NCI-H2196 (cell line): Measurements from ENCODE around the gene AHNAK.
"Not testable (repeated sequence)": the region's sequence is repeated elsewhere in the genome, so short reads cannot be mapped to it uniquely, and the experiment has no call there.

Experiments
- DNase-seq: peaks from one replicate; lab custom pipeline; 2025; ENCODE audit not compliant: unreplicated experiment; lab: John Stamatoyannopoulos, UW

AHNAK gene

GRCh38 chr11:62573592-62574362 lies 27.2 kb upstream of the AHNAK start, which contains the start of gene EEF1G:
Gene EEF1G, minus strand, starts transcription at chr11:62573891. Its CDS starts 49 bp downstream, at chr11:62573842.
- peak; percentile 99 for DNase-seq

DNA sequence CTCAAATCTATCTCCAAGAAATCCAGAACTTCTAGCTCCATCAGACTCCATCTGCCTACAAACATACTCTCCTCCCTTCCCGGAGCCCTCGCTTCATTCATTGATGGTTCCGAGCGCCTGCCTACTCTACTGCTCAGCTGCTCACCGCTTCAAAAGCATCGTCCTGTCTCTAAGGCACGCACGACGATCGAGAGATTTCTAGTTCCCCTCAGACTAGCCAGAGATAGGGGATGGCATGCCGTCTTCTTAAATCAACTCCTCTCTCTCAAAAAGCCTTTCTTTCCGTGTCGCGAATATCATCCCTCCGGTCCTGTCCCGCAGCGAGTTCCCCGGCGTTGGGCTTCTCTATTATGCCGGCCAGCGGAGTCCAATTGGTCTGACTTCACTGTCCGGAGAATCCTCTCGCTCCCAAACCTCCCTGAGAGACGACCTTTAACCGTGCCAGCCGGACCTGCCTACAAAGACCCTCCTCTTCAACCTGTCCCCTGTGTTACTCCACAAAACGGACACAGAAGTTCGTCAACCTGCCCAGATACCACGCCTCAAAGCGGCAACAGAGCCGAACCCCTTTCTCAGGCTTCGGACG lies 26.5 kb upstream of the AHNAK start:
- DNase-seq: no peak

DNA sequence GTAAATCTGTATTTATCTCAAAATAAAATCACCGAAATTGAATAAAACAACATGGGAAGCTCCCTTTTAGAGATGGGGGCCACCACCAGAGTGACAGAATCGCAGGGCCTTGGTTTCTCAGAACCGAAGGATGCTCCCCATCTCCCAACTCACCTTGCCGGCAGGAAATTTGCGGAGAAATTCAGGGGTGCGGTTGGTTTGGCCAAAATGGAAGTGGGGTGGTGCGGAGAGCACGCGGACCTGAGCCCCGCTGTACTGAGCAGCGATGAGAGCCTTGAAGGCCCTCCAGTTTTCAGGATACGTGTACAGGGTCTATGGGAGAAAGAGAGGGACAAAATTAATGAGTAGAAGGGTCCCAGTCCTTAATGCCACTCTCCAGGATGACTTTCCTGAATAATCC lies 25.8 kb upstream of the AHNAK start:
- DNase-seq: no peak

- not testable (repeated sequence) for DNase-seq
Measured at GRCh38 chr11:62571493-62571892, 24.9 kb upstream of the AHNAK start.

- not testable (repeated sequence) for DNase-seq
Measured at GRCh38 chr11:62570903-62571302, 24.3 kb upstream of the AHNAK start.

DNA sequence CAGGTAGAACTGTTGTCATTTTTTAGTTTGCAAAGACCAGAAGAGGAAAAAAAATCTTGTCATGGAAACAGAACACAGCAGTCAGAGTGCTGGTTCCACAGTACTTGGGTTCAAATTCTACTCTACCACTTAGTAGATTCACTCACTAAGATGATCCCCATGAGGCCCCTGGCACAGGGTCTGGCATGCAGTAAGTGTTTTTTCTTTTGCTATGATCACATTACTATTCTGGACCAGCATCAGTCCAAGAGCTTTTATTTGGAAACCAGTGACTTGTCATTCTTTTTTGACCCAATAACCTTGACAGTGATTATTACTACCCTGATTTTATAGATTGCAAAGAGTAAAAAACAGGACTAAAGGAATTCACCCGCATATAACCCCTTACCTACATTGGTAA lies 23.0 kb upstream of the AHNAK start:
- DNase-seq: no peak

DNA sequence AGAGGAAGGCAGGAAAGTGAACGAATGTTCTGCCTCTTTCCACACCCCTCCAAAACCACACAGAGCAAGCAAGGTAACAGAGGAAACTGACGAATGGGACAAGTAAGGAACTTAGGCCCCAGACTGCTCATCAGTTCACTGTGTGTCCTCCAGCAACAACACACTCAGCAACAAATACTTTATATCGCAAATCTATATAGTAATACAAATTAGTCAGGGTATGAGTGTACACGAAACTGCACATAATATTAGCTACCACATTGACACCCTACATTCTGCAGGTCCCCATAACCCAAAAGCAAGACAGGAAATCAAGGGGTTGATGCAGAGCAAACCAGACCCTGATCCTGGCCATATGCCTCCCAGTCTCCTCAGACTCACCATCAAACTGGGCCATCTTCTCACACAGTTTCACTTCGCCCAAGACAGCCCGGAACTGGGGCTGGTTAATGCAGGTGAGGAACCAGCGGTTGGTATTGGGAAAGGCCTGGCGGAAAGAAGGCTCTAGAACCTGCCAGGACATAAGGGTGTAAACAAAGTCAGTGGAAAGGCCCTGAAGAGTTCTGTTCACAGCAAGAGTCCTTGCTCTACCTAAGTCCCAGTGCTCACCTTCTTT lies 20.5 kb upstream of the AHNAK start:
- no peak for DNase-seq

- no peak for DNase-seq
Measured at GRCh38 chr11:62566247-62566646, 19.6 kb upstream of the AHNAK start.

DNA sequence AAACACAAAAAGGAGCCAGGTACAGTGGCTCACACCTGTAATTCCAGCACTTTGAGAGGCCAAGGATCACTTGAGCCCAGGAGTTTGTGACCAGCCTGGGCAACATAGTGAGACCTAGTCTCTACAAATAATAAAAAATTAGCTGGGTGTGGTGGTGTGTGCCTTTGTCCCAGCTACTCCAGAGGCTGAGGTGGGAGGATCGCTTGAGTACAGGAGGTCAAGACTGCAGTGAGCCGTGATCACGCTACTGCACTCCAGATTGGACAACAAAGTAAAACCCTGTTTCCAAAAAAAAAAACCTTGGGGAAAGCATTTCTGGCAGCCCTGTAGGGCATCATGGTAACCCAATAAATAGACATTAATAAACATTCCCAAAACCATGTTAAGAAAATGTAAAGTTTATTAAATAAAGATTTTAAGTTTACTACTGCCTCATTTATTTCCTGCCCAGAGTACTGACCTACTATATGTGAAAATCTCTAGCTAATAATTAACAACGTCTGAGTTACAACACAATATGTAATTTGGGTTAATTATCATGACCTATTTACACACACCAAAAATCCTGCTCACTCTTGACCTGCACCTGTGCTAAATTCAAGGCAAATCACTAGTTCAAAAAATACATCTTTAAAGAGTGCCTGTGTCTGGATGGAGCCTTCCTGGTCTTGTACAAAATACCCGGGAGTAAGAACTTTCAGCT lies 18.6 kb upstream of the AHNAK start:
- no peak for DNase-seq

GRCh38 chr11:62561677-62562230 lies 15.1 kb upstream of the AHNAK start:
- not testable (repeated sequence) for DNase-seq

GRCh38 chr11:62560566-62561103 lies 14.0 kb upstream of the AHNAK start:
- DNase-seq: peak; percentile 76

GRCh38 chr11:62559626-62560025 lies 13.0 kb upstream of the AHNAK start:
- DNase-seq: not testable (repeated sequence)

- no peak for DNase-seq
Measured at GRCh38 chr11:62559204-62559603, 12.6 kb upstream of the AHNAK start.

DNA sequence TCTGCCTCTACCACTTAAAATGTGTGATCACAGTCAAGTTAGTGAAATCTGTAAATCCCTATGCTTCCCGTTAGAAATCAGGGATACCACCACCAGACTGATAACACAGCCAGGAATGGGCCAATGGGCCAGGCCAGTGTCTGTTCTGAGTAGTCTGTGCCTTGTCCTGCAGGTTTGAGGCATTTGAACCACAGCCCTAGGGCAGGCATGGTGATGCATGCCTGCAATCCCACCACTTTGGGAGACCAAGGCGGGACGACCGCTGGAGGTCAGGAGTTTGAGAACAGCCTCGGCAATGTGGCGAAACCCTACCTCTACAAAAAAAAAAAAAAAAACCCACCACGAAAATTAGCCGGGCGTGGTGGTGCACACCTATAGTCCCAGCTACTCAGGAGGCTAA lies 12.1 kb upstream of the AHNAK start:
- DNase-seq: no peak

- no peak for DNase-seq
Measured at GRCh38 chr11:62556875-62557631, 10.4 kb upstream of the AHNAK start.

GRCh38 chr11:62556108-62556874 lies 9.7 kb upstream of the AHNAK start:
- DNase-seq: peak; percentile 87

GRCh38 chr11:62555464-62556107 lies 9.0 kb upstream of the AHNAK start:
- peak; percentile 30 for DNase-seq

DNA sequence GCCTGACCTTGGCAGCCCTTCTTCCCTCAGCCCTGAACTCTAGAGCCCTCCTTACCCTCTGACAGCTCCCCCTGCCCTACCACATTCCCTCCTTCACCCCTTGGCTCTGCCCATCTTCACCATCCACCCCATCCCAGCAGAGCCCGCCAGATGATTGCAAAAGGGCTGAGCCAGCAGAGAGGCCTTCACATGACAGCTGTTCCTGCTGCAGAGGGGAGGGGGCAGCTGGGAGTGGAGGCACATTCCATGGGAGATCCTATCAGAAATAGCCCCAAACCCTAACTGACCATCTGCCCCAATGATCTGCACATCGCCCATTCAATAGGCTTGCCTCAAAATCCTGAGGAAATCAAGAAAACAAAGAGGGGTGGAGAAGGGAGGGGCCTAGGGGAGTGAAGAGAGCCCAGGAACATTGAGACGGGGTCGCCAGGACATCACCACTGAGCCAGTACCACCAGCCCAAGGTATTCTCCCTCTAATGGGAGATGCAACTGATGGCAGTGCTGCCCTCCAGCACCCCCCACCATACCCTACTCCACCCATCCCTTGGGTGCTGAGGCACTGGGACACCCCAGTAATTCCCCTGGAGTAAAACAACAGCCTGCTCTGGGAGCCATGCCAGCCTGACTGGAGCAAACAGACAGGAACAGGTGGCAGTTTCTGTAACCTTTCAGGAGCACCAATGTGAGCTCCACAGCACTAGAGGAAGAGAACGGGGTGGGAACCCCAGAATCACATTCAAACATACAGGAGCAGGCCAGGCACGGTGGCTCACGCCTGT lies 8.0 kb upstream of the AHNAK start:
- DNase-seq: peak; percentile 51
